ENCODE measurements around the gene TUBE1. TPM values are rescaled to one million over a fixed set of nuclear protein-coding genes. Genes with fewer than 3 reads are reported as not detected.

TUBE1 gene
- total RNA-seq, 1 donor from 2014 or later = 21.6 TPM

Other genes starting within 250 kb of the TUBE1 start
- 65.3 TPM for gene FYN, start 214.0 kb downstream of the TUBE1 start, total RNA-seq
- gene CCN6, start 33.4 kb downstream of the TUBE1 start, total RNA-seq = not detected
- gene FAM229B, start 109 bp upstream of the TUBE1 start, total RNA-seq = 43.5 TPM
- gene LAMA4, start 167.1 kb upstream of the TUBE1 start, total RNA-seq = 93.9 TPM

Measured in cardiac septum (tissue), 1 donor.